NCI-H345 treated with DMSO at 0.1 percent for 48 hours (cell line): ENCODE results near the gene PINLYP.
"Not testable (repeated sequence)": the region's sequence is repeated elsewhere in the genome, so short reads cannot be mapped to it uniquely, and the experiment has no call there.

Experiments used
- DNase-seq: peaks from one replicate; lab custom pipeline; 2025; ENCODE audit not compliant: unreplicated experiment; lab: John Stamatoyannopoulos, UW

The PINLYP gene

DNA sequence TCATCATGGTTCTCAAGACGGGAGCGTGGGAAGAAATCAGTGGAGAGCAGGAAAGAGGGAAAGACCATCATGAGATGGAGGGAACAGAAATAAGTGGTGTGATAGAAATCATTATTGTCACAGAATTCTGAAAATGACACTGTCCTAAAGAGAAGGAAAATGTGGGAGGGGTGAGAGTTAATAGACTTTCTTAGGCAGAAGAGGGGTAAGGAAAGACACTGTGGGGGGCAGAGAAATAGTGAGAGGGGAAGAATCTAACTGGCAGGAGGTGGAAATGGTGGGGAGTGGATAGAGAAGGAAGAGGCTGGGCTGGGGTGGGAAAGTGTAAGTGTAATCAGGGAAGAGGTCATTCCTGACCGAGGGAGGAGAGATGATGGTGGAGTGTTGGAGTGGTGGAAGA is 3.2 kb downstream of the PINLYP start:
- DNase-seq, result no peak

DNA sequence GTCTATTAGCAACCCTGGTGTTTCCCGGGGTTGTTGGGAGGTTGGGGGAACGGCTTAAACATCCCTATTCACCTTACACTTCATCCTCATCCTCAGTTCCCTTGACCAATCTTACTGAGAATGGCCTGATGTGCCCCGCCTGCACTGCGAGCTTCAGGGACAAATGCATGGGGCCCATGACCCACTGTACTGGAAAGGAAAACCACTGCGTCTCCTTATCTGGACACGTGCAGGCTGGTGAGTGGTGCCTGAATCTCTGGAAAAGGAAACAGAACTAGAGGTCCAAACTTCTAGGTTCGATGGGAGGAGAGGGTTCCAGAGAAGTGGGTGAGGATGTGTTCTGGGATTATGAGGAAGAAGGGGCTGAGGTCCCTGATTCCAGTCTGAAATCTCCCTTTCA is 5.9 kb downstream of the PINLYP start:
- DNase-seq, result no peak

DNA sequence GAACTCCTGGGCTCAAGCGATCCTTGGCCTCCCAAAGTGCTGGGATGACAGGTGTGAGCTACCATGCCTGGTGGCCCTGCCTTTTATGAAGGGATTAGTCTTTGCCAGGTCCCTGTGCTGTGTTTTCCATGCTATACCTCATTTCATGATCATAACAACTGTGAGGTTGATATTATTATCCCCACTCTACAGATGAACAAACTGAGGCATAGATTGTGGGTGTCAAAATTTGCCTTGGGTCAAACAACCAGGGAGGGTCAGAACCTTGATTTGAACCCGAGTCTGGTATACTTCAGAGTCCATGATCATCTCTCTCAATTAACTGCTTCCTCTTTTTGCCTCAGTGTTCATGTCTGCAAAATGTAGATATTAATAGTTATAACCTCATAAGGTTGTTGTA is 6.9 kb downstream of the PINLYP start:
- no peak for DNase-seq

DNA sequence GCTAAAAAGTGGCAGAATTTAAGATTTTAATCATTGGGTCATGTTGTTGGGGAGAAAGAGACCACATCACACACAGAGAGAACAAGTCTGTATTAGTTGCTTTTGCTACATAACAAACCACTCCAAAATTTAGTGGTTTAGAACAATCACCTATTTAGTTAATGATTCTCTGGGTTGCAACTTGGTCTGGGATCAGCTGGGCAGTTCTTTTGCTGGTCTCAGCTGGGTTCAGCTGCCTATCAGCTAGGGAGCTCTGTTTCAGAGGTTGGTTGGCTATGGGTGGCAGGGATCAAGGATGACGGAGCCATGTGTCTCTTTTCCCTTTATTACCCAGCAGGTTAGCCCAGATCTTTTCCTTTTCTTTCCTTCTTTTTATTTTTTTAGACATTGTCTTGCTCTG is 8.9 kb downstream of the PINLYP start:
- no peak for DNase-seq

DNA sequence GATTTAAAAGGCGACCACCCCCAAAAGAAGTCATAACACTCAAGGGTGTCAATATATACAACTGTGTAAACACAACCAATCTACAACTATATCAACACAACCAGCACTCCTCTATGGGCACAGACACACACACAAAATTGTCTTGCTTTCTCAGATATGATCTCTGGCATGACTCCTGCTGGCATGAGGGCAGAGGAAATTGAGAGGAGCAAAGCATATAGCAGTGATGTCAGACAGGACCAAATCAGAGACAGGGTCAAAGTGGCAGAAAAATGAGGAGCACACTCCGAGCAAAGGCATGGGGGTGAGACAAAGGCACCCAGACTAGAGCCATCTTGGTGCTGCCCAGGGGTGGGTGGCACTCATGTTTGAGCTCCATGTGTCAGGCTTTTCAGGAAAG is 10.7 kb downstream of the PINLYP start:
- DNase-seq, result no peak

DNA sequence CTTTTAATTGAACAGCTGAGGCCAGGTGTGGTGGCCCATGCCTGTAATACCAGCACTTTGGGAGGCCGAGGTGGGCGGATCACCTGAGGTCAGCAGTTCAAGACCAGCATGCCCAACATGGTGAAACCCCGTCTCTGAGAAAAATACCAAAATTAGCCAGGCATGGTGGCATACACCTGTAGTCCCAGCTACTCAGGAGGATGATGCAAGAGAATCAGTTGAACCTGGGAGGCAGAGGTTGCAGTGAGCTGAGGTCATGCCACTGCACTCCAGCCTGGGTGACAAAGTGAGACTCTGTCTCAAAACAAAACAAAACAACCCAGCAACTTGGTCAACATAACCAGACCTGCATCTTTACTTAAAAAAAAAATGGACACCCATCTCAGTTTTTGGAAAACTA is 11.4 kb downstream of the PINLYP start:
- DNase-seq, result not testable (repeated sequence)

DNA sequence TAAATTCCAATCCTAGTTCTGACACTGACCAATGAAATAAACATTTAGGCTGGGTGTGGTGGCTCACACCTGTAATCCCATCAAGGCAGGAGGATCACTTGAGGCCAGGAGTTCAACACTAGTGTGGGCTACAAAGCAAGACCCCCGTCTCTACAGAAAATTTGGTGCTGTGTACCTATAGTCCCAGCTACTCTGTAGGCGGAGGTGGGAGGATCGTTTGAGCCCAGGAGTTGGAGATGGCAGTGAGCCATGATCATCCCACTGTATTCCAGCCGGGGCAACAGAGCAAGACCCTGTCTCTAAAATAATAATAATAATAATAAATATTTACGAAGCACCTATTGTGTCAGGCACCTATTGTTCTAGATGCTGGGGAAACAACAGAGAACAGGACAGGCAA is 13.7 kb downstream of the PINLYP start:
- no peak for DNase-seq

DNA sequence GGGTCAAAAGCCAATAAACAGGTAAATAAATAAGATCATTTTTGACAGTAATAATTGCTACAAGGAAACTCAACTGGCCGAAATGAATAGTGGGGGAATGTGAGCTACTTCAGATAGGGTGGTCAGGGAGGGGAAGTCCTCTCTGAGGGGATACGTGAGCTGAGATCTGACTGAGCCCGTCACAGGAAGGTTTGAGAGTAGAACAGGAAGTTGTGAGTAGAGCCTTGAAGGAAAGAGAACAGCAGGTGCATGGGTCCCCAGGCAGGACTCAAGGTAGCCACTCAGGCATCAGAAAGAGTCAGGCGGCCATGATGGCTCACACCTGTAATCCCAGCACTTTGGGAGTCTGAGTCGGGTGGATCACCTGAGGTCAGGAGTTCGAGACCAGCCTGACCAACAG is 14.1 kb downstream of the PINLYP start:
- DNase-seq, result no peak

DNA sequence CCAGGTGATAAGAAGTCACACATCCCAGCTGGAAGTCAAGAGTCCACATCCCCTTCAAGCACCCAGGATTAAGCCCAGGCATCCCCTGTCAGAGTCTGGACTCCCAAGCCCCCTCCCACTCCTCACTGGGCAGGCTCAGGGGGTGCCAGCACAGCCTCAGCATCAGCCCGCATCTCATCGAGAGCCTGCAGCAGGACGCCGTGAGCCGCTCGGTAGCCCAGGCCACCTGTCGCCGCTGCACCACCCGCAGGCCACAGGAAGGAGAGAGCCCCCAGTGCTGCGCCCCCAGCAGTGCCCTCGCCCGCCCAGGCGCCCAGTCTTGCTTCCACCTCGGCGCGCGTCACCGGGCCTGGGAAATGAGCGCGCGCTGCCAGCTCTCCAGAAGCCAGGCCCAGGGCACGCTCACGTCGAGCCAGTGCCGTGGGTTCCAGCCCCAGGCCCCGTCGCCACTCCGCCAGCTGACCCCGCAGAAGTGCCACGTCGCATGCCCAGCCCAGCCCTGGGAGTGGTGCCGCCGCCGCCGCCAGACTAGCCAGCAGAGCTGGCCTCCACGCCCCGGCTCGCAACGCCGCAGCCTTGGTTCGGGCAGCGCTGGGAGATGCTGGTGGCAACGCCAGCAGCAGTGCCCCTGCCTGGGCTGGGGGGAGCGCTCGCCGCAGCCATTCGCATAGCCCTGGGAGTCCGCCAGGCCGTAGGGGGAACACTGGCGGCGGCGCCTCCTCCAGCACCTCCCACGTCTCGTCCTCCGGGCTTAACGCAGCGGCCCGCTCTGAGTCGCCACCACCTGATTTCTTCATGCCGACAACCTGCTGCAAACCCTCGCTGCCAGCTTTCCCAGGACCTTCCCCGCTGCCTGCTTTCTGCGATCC is 16.5 kb downstream of the PINLYP start:
- DNase-seq, result no peak

DNA sequence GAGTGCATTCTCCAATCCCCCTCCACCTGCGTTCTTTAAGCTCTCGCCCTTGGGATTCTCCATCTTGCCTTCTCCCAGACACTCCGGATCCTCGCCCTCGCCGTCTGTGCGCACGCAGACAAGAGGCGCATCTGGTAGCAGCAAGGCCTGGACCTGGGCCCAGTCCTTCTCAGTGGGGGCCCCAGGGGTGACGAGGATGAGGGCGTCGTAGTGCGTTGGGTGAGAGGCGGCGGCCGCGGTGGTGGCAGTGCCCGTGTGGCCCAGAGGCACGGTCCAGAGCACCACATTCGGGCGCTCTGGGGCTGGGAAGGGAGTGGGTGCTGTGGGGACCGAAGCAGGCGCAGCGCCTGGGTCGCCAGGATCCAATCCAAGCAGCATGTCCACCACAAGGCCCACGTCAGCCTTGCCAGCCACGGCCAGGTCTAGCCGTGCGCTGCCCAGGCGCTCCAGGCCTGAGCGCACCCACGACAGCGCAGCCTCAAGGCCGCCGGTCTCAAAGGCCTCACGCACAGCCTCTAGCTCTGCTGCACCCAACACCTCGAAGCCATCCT is 17.3 kb downstream of the PINLYP start:
- DNase-seq, result no peak

DNA sequence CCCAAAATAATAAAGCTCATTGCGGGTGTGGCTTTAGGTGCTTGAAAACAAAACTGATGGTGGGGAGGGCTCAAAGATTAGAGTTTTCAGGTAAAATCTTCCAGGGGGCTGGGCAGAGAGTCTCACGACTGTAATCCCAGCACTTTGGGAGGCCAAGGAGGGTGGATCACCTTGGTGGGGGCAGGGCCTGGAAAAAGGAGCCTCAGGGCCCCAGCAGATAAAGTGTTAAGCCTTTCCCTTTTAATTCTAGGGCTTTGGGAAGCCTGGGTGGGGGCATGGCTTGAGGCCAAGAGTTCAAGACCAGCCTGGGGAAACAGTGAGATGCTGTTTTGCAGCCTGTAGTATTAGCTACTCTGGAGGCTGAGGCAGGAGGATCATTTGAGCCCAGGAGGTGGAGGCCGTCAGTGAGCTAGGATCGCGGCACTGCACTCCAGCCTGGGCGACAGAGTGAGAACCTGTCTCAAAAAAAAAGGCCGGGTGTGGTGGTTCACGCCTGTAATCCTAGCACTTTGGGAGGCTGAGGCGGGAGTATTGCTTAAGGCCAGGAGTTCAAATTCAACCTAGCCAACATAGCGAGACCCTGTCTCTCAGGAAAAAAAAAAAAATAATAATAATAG is 18.6 kb downstream of the PINLYP start:
- no peak for DNase-seq

DNA sequence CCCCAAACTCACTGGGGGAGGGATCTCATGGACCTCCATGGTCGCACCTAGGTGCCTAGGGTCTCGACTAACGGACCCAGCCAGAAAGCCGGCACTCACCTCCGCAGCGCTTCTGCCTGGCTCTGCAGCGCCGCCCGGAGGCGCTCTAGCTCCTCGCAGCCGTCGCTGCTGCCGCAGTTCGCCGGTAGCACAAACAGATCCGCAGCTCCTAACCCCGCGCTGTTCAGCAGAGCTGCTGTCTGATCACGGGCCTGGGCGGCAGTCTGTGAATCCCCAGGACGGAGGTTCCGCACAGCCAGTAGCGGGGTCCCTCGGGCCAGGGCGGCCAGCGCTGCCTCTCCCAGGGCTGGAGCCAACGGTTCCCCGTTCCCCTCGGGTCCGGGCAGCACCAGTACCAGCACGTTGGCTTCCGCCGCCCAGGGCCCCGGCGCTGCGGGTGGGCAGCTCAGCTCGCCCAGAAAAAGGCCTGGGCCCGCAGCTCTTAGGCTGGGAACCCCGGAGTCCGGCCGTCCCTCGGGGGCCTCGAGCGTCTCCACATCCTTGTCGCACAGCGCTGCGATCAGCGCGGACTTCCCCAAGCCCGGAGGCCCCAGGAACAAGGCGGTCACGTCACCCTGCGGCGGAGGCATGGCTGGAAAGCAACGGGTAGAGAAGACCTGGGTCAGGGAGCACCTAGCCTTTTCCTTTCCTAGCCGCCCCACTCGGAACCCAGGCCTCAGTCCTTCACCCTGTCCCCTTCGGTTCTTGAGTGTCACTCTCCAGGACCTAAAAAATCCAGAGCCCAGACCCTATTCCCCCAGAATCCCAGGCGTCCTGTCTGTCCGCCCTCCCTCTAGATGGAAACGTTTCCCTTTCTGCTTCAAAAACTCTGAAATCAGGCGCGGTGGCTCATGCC is 19.4 kb downstream of the PINLYP start:
- DNase-seq, result no peak

DNA sequence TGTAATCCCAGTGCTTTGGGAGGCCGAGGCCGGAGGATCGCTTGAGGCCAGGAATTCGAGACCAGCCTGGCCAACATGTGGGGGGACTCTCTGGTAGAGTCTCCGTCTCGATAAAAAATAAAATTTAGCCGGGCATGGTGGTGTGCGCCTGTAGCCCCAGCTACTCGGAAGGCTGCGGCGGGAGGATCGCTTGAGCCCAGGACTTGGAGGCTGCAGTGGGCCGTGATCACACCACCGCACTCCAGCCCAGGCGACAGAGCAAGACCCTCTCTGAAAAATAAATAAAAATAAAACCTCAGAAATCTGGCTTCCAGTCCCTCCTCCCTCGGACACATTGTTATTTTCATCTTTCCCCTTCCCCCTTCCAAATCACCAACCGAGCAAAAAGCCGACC is 20.0 kb downstream of the PINLYP start:
- DNase-seq, result no peak

DNA sequence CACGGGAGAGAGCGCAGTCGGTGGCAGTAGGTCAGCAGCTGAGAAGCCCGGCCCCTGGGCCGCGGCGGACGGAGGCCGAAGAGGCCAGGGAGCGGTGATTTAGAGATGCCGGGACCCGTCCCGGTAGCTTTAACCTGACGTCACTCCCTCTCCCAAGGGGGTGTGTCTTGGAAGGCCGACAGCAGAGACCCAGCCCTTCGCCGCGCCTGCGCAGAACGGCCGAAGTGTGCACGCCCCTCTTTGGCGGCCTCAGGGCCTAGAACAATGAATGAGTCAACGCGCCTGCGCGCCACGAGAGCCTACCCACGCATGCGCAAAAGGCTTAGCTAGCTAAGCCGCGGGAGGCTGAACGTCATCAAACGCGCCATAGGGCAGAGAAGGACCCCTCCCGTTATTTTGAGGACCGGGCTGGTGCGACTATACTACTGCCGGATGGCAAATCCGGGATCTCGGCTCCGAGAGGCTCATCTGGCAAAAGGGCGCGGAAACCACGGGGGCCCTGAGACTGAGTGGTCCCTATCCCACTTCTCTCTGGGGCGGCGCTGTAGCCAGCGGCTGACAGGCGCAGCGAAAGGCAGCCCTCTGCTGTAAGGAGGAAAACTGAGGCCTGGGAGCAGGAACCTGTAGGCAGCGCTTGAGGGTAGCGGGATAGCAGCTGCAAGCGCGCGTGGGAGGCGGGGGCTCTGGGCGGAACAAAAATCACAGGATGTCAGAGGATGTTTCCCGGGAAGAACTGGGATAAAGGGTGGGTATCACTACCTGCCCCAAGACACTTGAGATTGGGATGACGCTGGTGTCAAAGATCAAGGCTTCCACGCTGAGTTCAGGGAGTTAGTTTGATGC is 20.6 kb downstream of the PINLYP start, which contains the start of the genes IRGQ and ZNF576:
Gene IRGQ (minus strand): TSS at position 136 of the 843 bp plus-strand sequence. CDS start 796 bp downstream, outside the sequence.
Gene ZNF576 (plus strand): TSS at position 597 of the 843 bp plus-strand sequence. CDS start 514 bp downstream, outside the sequence.
- DNase-seq, result peak; percentile 92

DNA sequence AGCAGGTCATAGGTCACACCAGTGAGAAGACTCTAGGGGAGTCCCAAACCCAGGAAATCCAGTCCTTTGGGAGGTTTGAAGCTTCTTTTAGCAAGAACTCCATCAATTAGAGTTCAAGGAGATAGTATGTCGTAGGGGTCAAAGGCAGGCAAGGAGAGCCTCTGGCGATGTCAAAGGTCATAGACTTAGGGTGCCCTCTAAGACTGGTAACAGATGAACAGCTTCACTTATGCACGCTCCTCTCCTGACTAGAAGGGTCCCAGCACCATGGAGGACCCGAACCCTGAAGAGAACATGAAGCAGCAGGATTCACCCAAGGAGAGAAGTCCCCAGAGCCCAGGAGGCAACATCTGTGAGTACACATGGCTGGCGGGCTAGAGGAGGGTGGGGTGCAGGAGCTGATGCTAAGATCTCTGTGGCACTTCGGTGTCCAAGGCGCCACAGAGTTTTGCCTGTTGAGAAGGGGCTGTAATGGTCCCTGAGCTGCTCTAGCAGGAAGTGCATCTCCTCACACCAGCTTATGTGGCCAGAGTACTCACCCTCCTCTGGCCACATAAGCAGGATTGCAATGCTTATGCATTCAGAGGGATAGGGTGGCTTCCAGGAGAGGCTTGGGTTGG is 21.4 kb downstream of the PINLYP start:
- no peak for DNase-seq

DNA sequence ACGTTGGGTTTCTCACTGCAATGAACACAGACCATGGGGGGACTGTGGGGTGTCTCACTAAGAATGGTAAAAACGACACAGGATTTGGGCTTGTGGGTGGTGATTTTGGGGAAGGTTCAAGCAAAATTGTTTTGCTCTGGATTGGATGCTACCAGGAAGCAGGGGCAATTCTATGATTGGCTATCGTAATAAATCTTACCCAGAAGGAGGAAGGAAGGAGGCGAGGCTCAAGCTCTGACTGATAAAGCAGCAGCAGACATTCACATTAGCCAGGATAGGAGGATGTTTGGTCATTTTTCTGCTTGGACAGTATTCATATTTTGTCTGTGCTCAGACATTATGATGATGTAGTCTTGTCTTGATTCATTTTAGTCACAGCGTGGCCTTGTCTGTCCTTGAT is 22.3 kb downstream of the PINLYP start:
- no peak for DNase-seq

DNA sequence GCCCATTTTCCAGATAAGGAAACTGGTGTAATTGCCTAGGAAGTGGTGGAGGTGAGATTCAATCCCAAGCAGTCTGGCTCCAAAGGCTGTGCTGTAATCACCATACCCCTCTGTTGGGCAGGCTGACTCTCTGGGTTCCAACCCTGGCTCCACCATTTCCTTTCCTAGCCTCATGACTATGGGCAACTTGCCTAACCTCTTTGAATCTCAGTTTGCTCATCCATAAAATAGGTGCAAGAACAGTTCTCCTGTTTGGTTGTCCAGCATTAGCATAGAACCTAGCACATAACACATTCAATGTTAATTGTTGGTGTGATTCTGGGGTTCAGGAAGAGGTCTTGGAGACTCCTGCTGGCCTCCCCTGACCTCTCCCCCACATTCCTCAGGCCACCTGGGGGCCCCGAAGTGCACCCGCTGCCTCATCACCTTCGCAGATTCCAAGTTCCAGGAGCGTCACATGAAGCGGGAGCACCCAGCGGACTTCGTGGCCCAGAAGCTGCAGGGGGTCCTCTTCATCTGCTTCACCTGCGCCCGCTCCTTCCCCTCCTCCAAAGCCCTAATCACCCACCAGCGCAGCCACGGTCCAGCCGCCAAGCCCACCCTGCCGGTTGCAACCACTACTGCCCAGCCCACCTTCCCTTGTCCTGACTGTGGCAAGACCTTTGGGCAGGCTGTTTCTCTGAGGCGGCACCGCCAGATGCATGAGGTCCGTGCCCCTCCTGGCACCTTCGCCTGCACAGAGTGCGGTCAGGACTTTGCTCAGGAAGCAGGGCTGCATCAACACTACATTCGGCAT is 23.0 kb downstream of the PINLYP start:
- DNase-seq, result no peak

DNA sequence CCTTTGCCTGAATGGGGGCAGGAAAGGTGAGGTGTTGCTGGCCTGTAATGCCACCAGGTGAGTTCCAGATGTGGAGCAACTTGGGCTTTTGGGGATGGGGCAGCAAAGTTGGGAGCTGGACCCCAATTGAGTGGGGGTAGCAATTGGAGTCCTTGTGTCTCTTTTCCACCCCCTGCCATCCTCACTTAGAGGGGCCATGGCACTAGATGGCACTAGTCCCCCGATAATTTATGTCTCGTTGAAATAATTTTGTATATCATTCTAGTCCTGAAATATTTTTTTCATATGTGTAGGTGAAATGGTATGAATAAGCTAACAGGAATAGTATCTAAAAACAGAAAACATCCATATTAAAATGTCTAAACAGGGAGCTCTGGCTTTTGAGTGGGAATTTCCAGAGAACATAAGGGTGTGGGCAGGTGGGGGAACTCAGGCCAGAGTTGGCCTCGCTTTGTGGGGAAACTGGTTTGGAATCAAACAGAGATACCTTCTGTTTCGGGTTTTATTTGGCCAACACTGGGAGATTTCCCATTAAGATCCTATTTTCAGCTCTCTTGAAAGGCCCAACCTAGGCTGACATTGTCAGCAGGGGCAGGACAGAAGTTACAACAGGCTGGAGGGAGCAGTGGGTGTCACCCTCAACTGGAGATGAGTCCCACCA is 24.2 kb downstream of the PINLYP start:
- DNase-seq, result no peak
